Fibroblast of skin of abdomen (primary cell): ENCODE measurements around the gene RIF1. TPM values are rescaled to one million over a fixed set of nuclear protein-coding genes. Genes with fewer than 3 reads are reported as not detected.
"Not testable (repeated sequence)": the region's sequence is repeated elsewhere in the genome, so short reads cannot be mapped to it uniquely, and the experiment has no call there.

Experiments used
- DNase-seq: peaks from one replicate; pipeline ENCODE4 v3.0.0-alpha.2; 2013
- polyA plus RNA-seq, 2 experiments: library from polyadenylated mRNA; unstranded; fragments of 120-200 nt; gene quantifications; one replicate each; pipeline ENCODE4 v1.2.1, GENCODE V29; 2013; ENCODE audit not compliant: insufficient read length in 2 of 2

The RIF1 gene
- polyA plus RNA-seq (2013, experiment 1 of 2; ENCODE audit: insufficient read length): 18.3 TPM
- 16.3 TPM for polyA plus RNA-seq (2013, experiment 2 of 2; ENCODE audit: insufficient read length)

GRCh38 chr2:151409601-151410484 is at the start of gene RIF1:
Gene RIF1 (plus strand): TSS chr2:151409902. CDS start chr2:151410424, 522 bp downstream.
- peak; percentile 94 for DNase-seq

- DNase-seq: peak; percentile 41
These were observed 47.9 kb upstream of the RIF1 start for GRCh38 chr2:151361674-151362370.

GRCh38 chr2:151363709-151364108 is 46.0 kb upstream of the RIF1 start:
- DNase-seq: no peak

GRCh38 chr2:151367571-151367970 is 42.1 kb upstream of the RIF1 start:
- DNase-seq: peak; percentile 61

GRCh38 chr2:151374436-151374835 is 35.3 kb upstream of the RIF1 start:
- peak; percentile 77 for DNase-seq

GRCh38 chr2:151379169-151379568 is 30.5 kb upstream of the RIF1 start:
- DNase-seq: peak; percentile 45

GRCh38 chr2:151380580-151381235 is 29.0 kb upstream of the RIF1 start:
- no peak for DNase-seq

GRCh38 chr2:151381266-151381665 is 28.4 kb upstream of the RIF1 start:
- peak; percentile 87 for DNase-seq

GRCh38 chr2:151388011-151388410 is 21.7 kb upstream of the RIF1 start:
- no peak for DNase-seq

- no peak for DNase-seq
These were observed 18.3 kb upstream of the RIF1 start for GRCh38 chr2:151391436-151391835.

GRCh38 chr2:151394509-151394908 is 15.2 kb upstream of the RIF1 start:
- no peak for DNase-seq

- no peak for DNase-seq
These were observed 14.0 kb upstream of the RIF1 start for GRCh38 chr2:151395509-151396374.

- no peak for DNase-seq
These were observed 9.7 kb upstream of the RIF1 start for GRCh38 chr2:151399981-151400380.

- DNase-seq: no peak
These were observed 8.6 kb upstream of the RIF1 start for GRCh38 chr2:151401149-151401548.

- no peak for DNase-seq
These were observed 5.8 kb upstream of the RIF1 start for GRCh38 chr2:151403914-151404313.

GRCh38 chr2:151405376-151405775 is 4.3 kb upstream of the RIF1 start:
- DNase-seq: no peak

- no peak for DNase-seq
These were observed 2.4 kb upstream of the RIF1 start for GRCh38 chr2:151407281-151407680.

GRCh38 chr2:151408788-151409600 is 708 bp upstream of the RIF1 start:
- DNase-seq: no peak

GRCh38 chr2:151410485-151410834 is 758 bp downstream of the RIF1 start:
- DNase-seq: no peak

- no peak for DNase-seq
These were observed 7.9 kb downstream of the RIF1 start for GRCh38 chr2:151417650-151418049.

GRCh38 chr2:151421681-151422080 is 12.0 kb downstream of the RIF1 start:
- not testable (repeated sequence) for DNase-seq
